IMR-90 (cell line): ENCODE measurements around the gene GAS2L2. TPM values are rescaled to one million over a fixed set of nuclear protein-coding genes. Genes with fewer than 3 reads are reported as not detected.

Experiments
- ATAC-seq: fragments of 200-7000 bp; cut with Tn5 transposase; 2 replicates; pipeline ENCODE4 v1.9.1; 2020; ENCODE audit warnings: low read depth, mild to moderate bottlenecking, moderate library complexity
- BruUV-seq: library from RNA; stranded (reverse); fragments of 400-500 nt; replicated peaks from 2 replicates; lab custom pipeline; 2021; lab: Mats Ljungman, UMichigan
- CTCF ChIA-PET: fragments of 300-600 bp; formaldehyde crosslinking; extraction: SDS; loops from one replicate; lab custom pipeline; 2021; ENCODE audit warnings: antibody characterized with exemption; lab: Yijun Ruan, JAX
- POLR2A ChIA-PET: fragments of 300-600 bp; sonication (Branson Sonifier 250); formaldehyde crosslinking; loops from one replicate; lab custom pipeline; 2022; ENCODE audit warnings: antibody characterized with exemption; ENCODE audit not compliant: unreplicated experiment; lab: Charles Lee
- DNase-seq: peaks from one replicate; pipeline ENCODE4 v3.0.0; 2013
- H2AFZ ChIP-seq: replicated peaks from 2 replicates; pipeline ENCODE3; 2013; ENCODE audit warnings: low read length, mild to moderate bottlenecking; ENCODE audit not compliant: poor library complexity
- H2AK5ac ChIP-seq: 2 replicates; pipeline ENCODE4 v1.6.1; 2013; ENCODE audit warnings: low read depth, low read length, inconsistent platforms
- H2AK9ac ChIP-seq: replicated peaks from 2 replicates; pipeline ENCODE3; 2013; ENCODE audit warnings: mild to moderate bottlenecking, low read depth, low read length, moderate library complexity; ENCODE audit not compliant: poor library complexity
- H2BK120ac ChIP-seq: 2 replicates; pipeline ENCODE4 v1.6.1; 2013; ENCODE audit warnings: low read depth, low read length, inconsistent platforms
- H2BK15ac ChIP-seq: 3 replicates; pipeline ENCODE4 v1.6.1; 2013; ENCODE audit warnings: low read depth, low read length, inconsistent platforms
- H2BK20ac ChIP-seq: 2 replicates; pipeline ENCODE4 v1.6.1; 2013; ENCODE audit warnings: low read depth, mild to moderate bottlenecking, inconsistent platforms, low read length, moderate library complexity
- H2BK5ac ChIP-seq: 2 replicates; pipeline ENCODE4 v1.6.1; 2013; ENCODE audit warnings: mild to moderate bottlenecking, low read depth, low read length, inconsistent platforms; ENCODE audit not compliant: poor library complexity, severe bottlenecking
- H3K14ac ChIP-seq: replicated peaks from 2 replicates; pipeline ENCODE4 v1.6.1; 2013; ENCODE audit warnings: low read depth, low read length, inconsistent platforms
- H3K18ac ChIP-seq: 2 replicates; pipeline ENCODE4 v1.6.1; 2013; ENCODE audit warnings: low read depth, low read length, control low read depth
- H3K23ac ChIP-seq: 2 replicates; pipeline ENCODE4 v1.6.1; 2013; ENCODE audit warnings: low read depth, low read length, inconsistent platforms
- H3K27ac ChIP-seq: 2 replicates; pipeline ENCODE4 v1.5.1; 2013; ENCODE audit warnings: mild to moderate bottlenecking, control low read depth, low read length; ENCODE audit not compliant: insufficient read depth
- H3K27me3 ChIP-seq: 2 replicates; pipeline ENCODE4 v1.6.1; 2013; ENCODE audit warnings: low read length; ENCODE audit not compliant: control insufficient read depth, insufficient read depth
- H3K36me3 ChIP-seq: 2 replicates; pipeline ENCODE4 v1.6.1; 2013; ENCODE audit warnings: low read length, mixed read lengths; ENCODE audit not compliant: control insufficient read depth, insufficient read depth
- H3K4ac ChIP-seq: 2 replicates; pipeline ENCODE4 v1.6.1; 2013; ENCODE audit warnings: low read depth, low read length, inconsistent platforms
- H3K4me1 ChIP-seq: 2 replicates; pipeline ENCODE4 v1.6.1; 2013; ENCODE audit warnings: low read length, mixed read lengths; ENCODE audit not compliant: control insufficient read depth, insufficient read depth
- H3K4me2 ChIP-seq: 2 replicates; pipeline ENCODE4 v1.6.1; 2013; ENCODE audit warnings: low read depth, mild to moderate bottlenecking, control low read depth, low read length, moderate library complexity
- H3K4me3 ChIP-seq: 2 replicates; pipeline ENCODE4 v1.5.1; 2013; ENCODE audit warnings: low read depth, mild to moderate bottlenecking, control low read depth, low read length, moderate library complexity; ENCODE audit not compliant: insufficient read depth
- H3K56ac ChIP-seq: 2 replicates; pipeline ENCODE4 v1.6.1; 2013; ENCODE audit warnings: low read length, inconsistent platforms; ENCODE audit not compliant: insufficient read depth; ENCODE audit errors: extremely low read depth
- H3K79me1 ChIP-seq, 2 experiments: 2 replicates each; pipeline ENCODE4 v1.6.1; 2013; ENCODE audit warnings: low read length in 2 of 2, inconsistent platforms in 1 of 2, low read depth in 1 of 2
- H3K9ac ChIP-seq: 2 replicates; pipeline ENCODE4 v1.6.1; 2013; ENCODE audit warnings: low read depth, low read length, control low read depth
- H3K9me1 ChIP-seq: 2 replicates; pipeline ENCODE4 v1.6.1; 2013; ENCODE audit warnings: low read length, inconsistent platforms; ENCODE audit not compliant: insufficient read depth
- H3K9me3 ChIP-seq: 2 replicates; pipeline ENCODE4 v1.6.1; 2013; ENCODE audit warnings: low read length; ENCODE audit not compliant: control insufficient read depth, insufficient read depth
- H4K20me1 ChIP-seq: 2 replicates; pipeline ENCODE4 v1.6.1; 2013; ENCODE audit warnings: low read length, inconsistent platforms; ENCODE audit not compliant: insufficient read depth
- H4K5ac ChIP-seq: 2 replicates; pipeline ENCODE4 v1.6.1; 2013; ENCODE audit warnings: mild to moderate bottlenecking, low read depth, low read length, control low read depth
- H4K8ac ChIP-seq, 2 experiments: 2 replicates each; pipeline ENCODE4 v1.6.1; 2013; ENCODE audit warnings: low read depth in 2 of 2, low read length in 2 of 2, control low read depth in 1 of 2, inconsistent platforms in 1 of 2
- H4K91ac ChIP-seq: 2 replicates; pipeline ENCODE4 v1.6.1; 2013; ENCODE audit warnings: low read depth, low read length, inconsistent platforms; ENCODE audit not compliant: insufficient read depth
- CEBPB ChIP-seq: IDR thresholded peaks from 2 replicates; pipeline ENCODE4 v1.6.1; 2012; ENCODE audit warnings: low read depth, low read length, improper control_type of control experiment
- CHD1 ChIP-seq: IDR thresholded peaks from 2 replicates; pipeline ENCODE4 v1.6.1; 2012; ENCODE audit warnings: low read depth, low read length, improper control_type of control experiment
- ELK1 ChIP-seq: fragments of 150-350 bp; IDR thresholded peaks from 2 replicates; pipeline ENCODE4 v1.6.1; 2016; ENCODE audit warnings: low read depth, mild to moderate bottlenecking, low read length, moderate library complexity, borderline replicate concordance
- FOS ChIP-seq: fragments of 150-350 bp; IDR thresholded peaks from 2 replicates; pipeline ENCODE4 v1.6.1; 2016; ENCODE audit warnings: low read depth, low read length
- MAZ ChIP-seq: IDR thresholded peaks from 2 replicates; pipeline ENCODE4 v1.6.1; 2012; ENCODE audit warnings: low read depth, mild to moderate bottlenecking, low read length, improper control_type of control experiment, moderate library complexity, borderline replicate concordance
- MXI1 ChIP-seq: IDR thresholded peaks from 2 replicates; pipeline ENCODE4 v1.6.1; 2012; ENCODE audit warnings: low read depth, mild to moderate bottlenecking, low read length, moderate library complexity, borderline replicate concordance
- POLR2A ChIP-seq: IDR thresholded peaks from 2 replicates; pipeline ENCODE4 v1.6.1; 2012; ENCODE audit warnings: mild to moderate bottlenecking, low read depth, low read length
- RFX5 ChIP-seq: IDR thresholded peaks from 2 replicates; pipeline ENCODE4 v1.8.0; 2012; ENCODE audit warnings: low read depth, mild to moderate bottlenecking, low read length, moderate library complexity
- USF2 ChIP-seq: fragments of 150-350 bp; IDR thresholded peaks from 2 replicates; pipeline ENCODE4 v1.6.1; 2017; ENCODE audit warnings: mild to moderate bottlenecking, antibody characterized with exemption, low read length, low read depth
- dilution Hi-C: fragments of 300-500 bp; cut with HindIII; formaldehyde crosslinking; loops from one replicate; pipeline ENCODE4 v1.14.3; 2018; ENCODE audit warnings: low sequenced_read_pairs; ENCODE audit not compliant: unreplicated experiment
- in situ Hi-C: fragments of 300-500 bp; cut with MboI; formaldehyde crosslinking; loops from 3 replicates; pipeline ENCODE4 v1.14.3; 2019; ENCODE audit warnings: low sequenced_read_pairs, inconsistent platforms, mixed read lengths
- intact Hi-C: fragments of 100-400 bp; cut with micrococcal nuclease; formaldehyde crosslinking; loops from 2 replicates; pipeline ENCODE4 v1.10.0; 2022
- polyA plus RNA-seq, 3 experiments: library from polyadenylated mRNA; depleted of rRNA; stranded (reverse); fragments of >200 nt; gene quantifications; 2 replicates each; pipeline ENCODE4 v1.2.3, GENCODE V29; 2012; ENCODE audit warnings: low replicate concordance in 1 of 3
- total RNA-seq: library from RNA; depleted of rRNA; stranded (reverse); fragments of >200 nt; gene quantifications from 2 replicates; pipeline ENCODE4 v1.2.3, GENCODE V29; 2012

GAS2L2 gene
- total and polyA plus RNA-seq, 2 of the 4 experiments (the other 2 are of a cell fraction), result 0.02 TPM; not detected in 1

- TF ChIP-seq CEBPB (no peak), USF2 (no peak), MAZ (no peak)
Observed at GRCh38 chr17:35801583-35802224, 48.7 kb upstream of the GAS2L2 start (continued).

GRCh38 chr17:35799942-35800341 is 46.9 kb upstream of the GAS2L2 start:
- Histone ChIP-seq H3K9me1 (no peaks in the 10 kb centered on the region), H3K4me1 (no peaks in the 10 kb centered on the region; the same call in 1 of the 2 replicates), H3K4me2 (no peak overlapping the region), H3K79me1 (no peaks in the 10 kb centered on the region), H2BK120ac (no peak overlapping the region), H2BK20ac (no peak overlapping the region), H4K8ac (no peak overlapping the region), H3K18ac (no peak overlapping the region), H3K9me3 (no peaks in the 10 kb centered on the region), H2AFZ (no peak overlapping the region), H2AK5ac (no peak overlapping the region), H3K23ac (no peak overlapping the region), H3K27ac (no peak overlapping the region), H4K5ac (no peak overlapping the region), H3K9ac (no peak overlapping the region), H2AK9ac (no peak overlapping the region), H4K91ac (no peak overlapping the region), H3K4ac (no peak overlapping the region), H2BK5ac (no peak overlapping the region), H3K14ac (no peak overlapping the region), H2BK15ac (no peak overlapping the region), H3K4me3 (no peak overlapping the region), H3K27me3 (peaks cover 42% of the 10 kb centered on the region), H3K36me3 (no peaks in the 10 kb centered on the region), H3K56ac (no peak overlapping the region), H4K20me1 (no peaks in the 10 kb centered on the region)
- DNase-seq (no peak), ATAC-seq (peak; percentile 23; the same call in 1 of the 2 replicates)
- ChIA-PET CTCF (interaction anchor here (0.5 to 3.3 kb wide), 2 partner anchors 36 to 1473 kb away, joined by 5 to 15 read pairs; no protein-coding TSS in a partner anchor), POLR2A (no interaction called here)
- intact Hi-C loops, result no loop called here
- TF ChIP-seq ELK1 (no peak), MXI1 (no peak), CHD1 (no peak), FOS (no peak), CEBPB (no peak), POLR2A (no peak), RFX5 (no peak), MAZ (no peak)
- in situ Hi-C loops, result no loop called here
- BruUV-seq, result no TSS peak
- dilution Hi-C loops, result no loop called here
